Endothelial cell of umbilical vein (primary cell): ENCODE measurements around the gene PKHD1. TPM values are rescaled to one million over a fixed set of nuclear protein-coding genes. Genes with fewer than 3 reads are reported as not detected.

Experiments used
- BruUV-seq: library from RNA; stranded (reverse); fragments of 400-500 nt; replicated peaks from 2 replicates; lab custom pipeline; 2021; lab: Mats Ljungman, UMichigan
- CTCF ChIA-PET: fragments of 300-600, 350-600 bp; sonication (Branson Sonifier 250); formaldehyde crosslinking; loops from one replicate; lab custom pipeline; 2021; ENCODE audit warnings: antibody characterized with exemption, inconsistent platforms; lab: Charles Lee
- POLR2A ChIA-PET: fragments of 300-600, 350-600 bp; sonication (Branson Sonifier 250); formaldehyde crosslinking; loops from one replicate; lab custom pipeline; 2021; ENCODE audit warnings: antibody characterized with exemption, inconsistent platforms; lab: Charles Lee
- DNase-seq: peaks from one replicate; pipeline ENCODE4 v3.0.0-alpha.2; 2011; ENCODE audit warnings: low read depth, low spot score
- FAIRE-seq: peaks from 2 replicates; lab custom pipeline; 2011; peaks lifted over from hg19 to GRCh38; lab: Jason Lieb, UNC
- H2AFZ ChIP-seq: 2 replicates; pipeline ENCODE4 v1.6.0; 2012; ENCODE audit warnings: low read depth, low read length, control low read depth, inconsistent platforms
- H3K27ac ChIP-seq: 2 replicates; pipeline ENCODE4 v1.5.1; 2011; ENCODE audit warnings: low read depth, mild to moderate bottlenecking, control low read depth, low read length, moderate library complexity; ENCODE audit not compliant: insufficient read depth
- H3K27me3 ChIP-seq, 2 experiments: 2 replicates each; pipeline versions ENCODE4 v1.6.0 to v1.6.1; 2011; ENCODE audit warnings: low read length in 2 of 2, mixed read lengths in 1 of 2; ENCODE audit not compliant: control insufficient read depth in 2 of 2, insufficient read depth in 2 of 2
- H3K36me3 ChIP-seq, 2 experiments: 2 replicates in 1 of 2; 3 replicates in 1 of 2; pipeline ENCODE4 v1.5.1; 2011; ENCODE audit warnings: low read length in 2 of 2, mild to moderate bottlenecking in 1 of 2, moderate library complexity in 1 of 2; ENCODE audit not compliant: control insufficient read depth in 2 of 2, insufficient read depth in 2 of 2; ENCODE audit errors: extremely low read depth in 1 of 2
- H3K4me1 ChIP-seq: 3 replicates; pipeline ENCODE4 v1.5.1; 2011; ENCODE audit warnings: mild to moderate bottlenecking, low read length; ENCODE audit not compliant: control insufficient read depth, insufficient read depth; ENCODE audit errors: extremely low read depth
- H3K4me2 ChIP-seq: 2 replicates; pipeline ENCODE4 v1.6.1; 2011; ENCODE audit warnings: low read length, control low read depth, mixed read lengths; ENCODE audit not compliant: insufficient read depth
- H3K4me3 ChIP-seq, 3 experiments: fragments of 200-600 bp in 1 of 3; sonication (generic), shearing (Covaris generic) in 1 of 3; replicated peaks in 1 of 3; 2 replicates each; pipeline ENCODE4 v1.5.1; 2011 to 2016; ENCODE audit warnings: control low read depth in 3 of 3, low read length in 3 of 3, mild to moderate bottlenecking in 2 of 3, inconsistent platforms in 1 of 3, low read depth in 1 of 3, moderate library complexity in 1 of 3; ENCODE audit not compliant: insufficient read depth in 1 of 3
- H3K79me2 ChIP-seq: 2 replicates; pipeline ENCODE4 v1.6.0; 2012; ENCODE audit warnings: low read length, inconsistent platforms; ENCODE audit not compliant: control insufficient read depth, insufficient read depth
- H3K9ac ChIP-seq: replicated peaks from 2 replicates; pipeline ENCODE3; 2011; ENCODE audit warnings: low read length, control low read depth; ENCODE audit not compliant: insufficient read depth; ENCODE audit errors: extremely low read depth
- H3K9me1 ChIP-seq: replicated peaks from 3 replicates; pipeline ENCODE4 v1.6.0; 2011; ENCODE audit warnings: mild to moderate bottlenecking, low read length; ENCODE audit not compliant: control insufficient read depth, insufficient read depth; ENCODE audit errors: extremely low read depth
- H3K9me3 ChIP-seq: replicated peaks from 2 replicates; pipeline ENCODE4 v1.5.1; 2012; ENCODE audit warnings: low read length, inconsistent platforms; ENCODE audit not compliant: control insufficient read depth, insufficient read depth
- H4K20me1 ChIP-seq: replicated peaks from 2 replicates; pipeline ENCODE3; 2011; ENCODE audit warnings: mild to moderate bottlenecking, low read length; ENCODE audit not compliant: control insufficient read depth, insufficient read depth; ENCODE audit errors: extremely low read depth
- EZH2 ChIP-seq: IDR thresholded peaks from 2 replicates; pipeline ENCODE4 v1.6.1; 2012; ENCODE audit warnings: borderline replicate concordance, low read depth, mild to moderate bottlenecking, moderate library complexity, low read length, inconsistent platforms; ENCODE audit not compliant: severe bottlenecking
- FOS ChIP-seq: IDR thresholded peaks from 2 replicates; pipeline ENCODE4 v1.6.1; 2011; ENCODE audit warnings: mild to moderate bottlenecking, low read length, moderate library complexity, borderline replicate concordance; ENCODE audit not compliant: insufficient read depth
- GATA2 ChIP-seq: IDR thresholded peaks from 2 replicates; pipeline ENCODE4 v1.7.0; 2011; ENCODE audit warnings: low read depth, mild to moderate bottlenecking, moderate library complexity, mixed read lengths, low read length; ENCODE audit not compliant: insufficient read length, insufficient read depth
- JUN ChIP-seq: IDR thresholded peaks from 2 replicates; pipeline ENCODE4 v1.6.1; 2011; ENCODE audit warnings: borderline replicate concordance, low read depth; ENCODE audit not compliant: insufficient read length, insufficient read depth
- MYC ChIP-seq: IDR thresholded peaks from one replicate; pipeline ENCODE4 v1.6.1; 2011; ENCODE audit warnings: mild to moderate bottlenecking, low read depth, low read length
- POLR2A ChIP-seq: IDR thresholded peaks from 2 replicates; pipeline ENCODE4 v1.6.1; 2012; ENCODE audit warnings: low read depth, mild to moderate bottlenecking, control low read depth, low read length
- POLR2AphosphoS5 ChIP-seq: IDR thresholded peaks from 2 replicates; pipeline ENCODE4 v1.6.1; 2012; ENCODE audit warnings: low read depth, mild to moderate bottlenecking, control low read depth, low read length, moderate library complexity; ENCODE audit not compliant: insufficient read depth
- dilution Hi-C: fragments of 300-500 bp; cut with MboI; formaldehyde crosslinking; loops from one replicate; pipeline ENCODE4 v1.15.0; 2019; ENCODE audit warnings: low sequenced_read_pairs; ENCODE audit not compliant: extremely low pct_ligation_motif_present
- intact Hi-C: fragments of 100-400 bp; cut with micrococcal nuclease; formaldehyde crosslinking; loops from one replicate; pipeline ENCODE4 v1.10.0; 2022
- polyA plus RNA-seq, 4 experiments: library from polyadenylated mRNA; depleted of rRNA in 3 of 4; stranded (reverse) in 3 of 4; unstranded in 1 of 4; fragments of >200 nt; gene quantifications; 2 replicates each; pipeline versions ENCODE4 v1.2.1 to v1.2.3, GENCODE V29; 2011 to 2012; ENCODE audit warnings: missing spikeins in 1 of 4
- total RNA-seq: library from RNA; stranded (reverse); gene quantifications from 2 replicates; pipeline ENCODE4 v1.2.3, GENCODE V29; 2021
- TF ChIP-seq, protein P1 (sequence below): IDR thresholded peaks from 2 replicates; pipeline ENCODE4 v1.6.1; 2011; ENCODE audit not compliant: insufficient read depth, insufficient read length
- TF ChIP-seq, protein P2 (sequence below), 2 donors: IDR thresholded peaks; 1 replicate in 1 of 2; 2 replicates in 1 of 2; pipeline ENCODE4 v1.5.1; 2011; ENCODE audit warnings: low read length in 2 of 2, mild to moderate bottlenecking in 2 of 2, moderate library complexity in 2 of 2, control low read depth in 1 of 2, inconsistent platforms in 1 of 2, low read depth in 1 of 2; ENCODE audit not compliant: insufficient read depth in 1 of 2; ENCODE audit errors: extremely low read depth in 1 of 2

Gene PKHD1
- total and polyA plus RNA-seq, 2 donors (not counting 3 experiments of a cell fraction or from before 2014, with no cell fraction given) = not detected

DNA sequence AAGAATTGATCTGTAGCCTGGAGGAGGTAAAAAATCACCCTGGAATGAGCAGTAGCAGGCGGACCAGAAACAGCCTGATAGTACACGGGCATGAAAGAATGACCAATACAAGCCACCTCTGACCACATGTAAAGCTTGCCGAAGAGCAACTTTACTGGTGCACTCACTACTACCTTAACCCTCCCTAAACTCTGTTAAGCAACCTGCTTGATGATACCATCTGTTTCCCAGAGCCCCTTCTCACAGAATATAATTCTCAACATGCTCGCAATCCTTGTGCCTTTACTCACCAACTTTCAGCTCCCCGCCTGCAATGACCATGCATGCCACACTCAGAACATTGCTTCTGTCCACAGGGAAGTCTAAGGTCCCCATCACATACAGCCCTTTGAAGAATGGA, 296.5 kb downstream of the PKHD1 start:
- DNase-seq = no peak
- H3K4me1 ChIP-seq = no peaks in the 10 kb centered on the region
- H3K36me3 ChIP-seq = no peaks in the 10 kb centered on the region
- TF ChIP-seq GATA2 (no peak), POLR2AphosphoS5 (no peak), FOS (no peak), EZH2 (no peak), POLR2A (no peak), MYC (no peak), JUN (no peak)
- TF ChIP-seq, protein P1, sequence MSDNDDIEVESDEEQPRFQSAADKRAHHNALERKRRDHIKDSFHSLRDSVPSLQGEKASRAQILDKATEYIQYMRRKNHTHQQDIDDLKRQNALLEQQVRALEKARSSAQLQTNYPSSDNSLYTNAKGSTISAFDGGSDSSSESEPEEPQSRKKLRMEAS = no peak
- TF ChIP-seq, protein P2, sequence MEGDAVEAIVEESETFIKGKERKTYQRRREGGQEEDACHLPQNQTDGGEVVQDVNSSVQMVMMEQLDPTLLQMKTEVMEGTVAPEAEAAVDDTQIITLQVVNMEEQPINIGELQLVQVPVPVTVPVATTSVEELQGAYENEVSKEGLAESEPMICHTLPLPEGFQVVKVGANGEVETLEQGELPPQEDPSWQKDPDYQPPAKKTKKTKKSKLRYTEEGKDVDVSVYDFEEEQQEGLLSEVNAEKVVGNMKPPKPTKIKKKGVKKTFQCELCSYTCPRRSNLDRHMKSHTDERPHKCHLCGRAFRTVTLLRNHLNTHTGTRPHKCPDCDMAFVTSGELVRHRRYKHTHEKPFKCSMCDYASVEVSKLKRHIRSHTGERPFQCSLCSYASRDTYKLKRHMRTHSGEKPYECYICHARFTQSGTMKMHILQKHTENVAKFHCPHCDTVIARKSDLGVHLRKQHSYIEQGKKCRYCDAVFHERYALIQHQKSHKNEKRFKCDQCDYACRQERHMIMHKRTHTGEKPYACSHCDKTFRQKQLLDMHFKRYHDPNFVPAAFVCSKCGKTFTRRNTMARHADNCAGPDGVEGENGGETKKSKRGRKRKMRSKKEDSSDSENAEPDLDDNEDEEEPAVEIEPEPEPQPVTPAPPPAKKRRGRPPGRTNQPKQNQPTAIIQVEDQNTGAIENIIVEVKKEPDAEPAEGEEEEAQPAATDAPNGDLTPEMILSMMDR (IDR thresholded peaks at IDR 0.05; ENCODE audit: extremely low read depth in 1 of 2, insufficient read depth in 1 of 2, low read depth in 1 of 2, low read length in 2 of 2) = no peak
- no TSS peak for BruUV-seq
- dilution Hi-C loops (no loop called here), intact Hi-C loops (no loop called here)
- no peaks in the 10 kb centered on the region for H3K27me3 ChIP-seq
- FAIRE-seq = no peak
- ChIA-PET CTCF (no interaction called here), POLR2A (no interaction called here)
- H3K9me3 ChIP-seq = peaks cover 2% of the 10 kb centered on the region
- no peak overlapping the region for H3K4me3 ChIP-seq
- no peaks in the 10 kb centered on the region for H3K79me2 ChIP-seq
- H3K9ac ChIP-seq = no peak overlapping the region
- no peak overlapping the region for H3K27ac ChIP-seq
- no peak overlapping the region for H3K4me2 ChIP-seq
- no peaks in the 10 kb centered on the region for H3K9me1 ChIP-seq
- H2AFZ ChIP-seq = no peak overlapping the region
- no peaks in the 10 kb centered on the region for H4K20me1 ChIP-seq
